NCI-H524 (cell line): ENCODE data around the gene PPIG.
"Not testable (repeated sequence)": the region's sequence is repeated elsewhere in the genome, so short reads cannot be mapped to it uniquely, and the experiment has no call there.

Source experiments
- DNase-seq, 2 experiments: peaks; one replicate each; lab custom pipeline; 2025; lab: John Stamatoyannopoulos, UW

PPIG gene

DNA sequence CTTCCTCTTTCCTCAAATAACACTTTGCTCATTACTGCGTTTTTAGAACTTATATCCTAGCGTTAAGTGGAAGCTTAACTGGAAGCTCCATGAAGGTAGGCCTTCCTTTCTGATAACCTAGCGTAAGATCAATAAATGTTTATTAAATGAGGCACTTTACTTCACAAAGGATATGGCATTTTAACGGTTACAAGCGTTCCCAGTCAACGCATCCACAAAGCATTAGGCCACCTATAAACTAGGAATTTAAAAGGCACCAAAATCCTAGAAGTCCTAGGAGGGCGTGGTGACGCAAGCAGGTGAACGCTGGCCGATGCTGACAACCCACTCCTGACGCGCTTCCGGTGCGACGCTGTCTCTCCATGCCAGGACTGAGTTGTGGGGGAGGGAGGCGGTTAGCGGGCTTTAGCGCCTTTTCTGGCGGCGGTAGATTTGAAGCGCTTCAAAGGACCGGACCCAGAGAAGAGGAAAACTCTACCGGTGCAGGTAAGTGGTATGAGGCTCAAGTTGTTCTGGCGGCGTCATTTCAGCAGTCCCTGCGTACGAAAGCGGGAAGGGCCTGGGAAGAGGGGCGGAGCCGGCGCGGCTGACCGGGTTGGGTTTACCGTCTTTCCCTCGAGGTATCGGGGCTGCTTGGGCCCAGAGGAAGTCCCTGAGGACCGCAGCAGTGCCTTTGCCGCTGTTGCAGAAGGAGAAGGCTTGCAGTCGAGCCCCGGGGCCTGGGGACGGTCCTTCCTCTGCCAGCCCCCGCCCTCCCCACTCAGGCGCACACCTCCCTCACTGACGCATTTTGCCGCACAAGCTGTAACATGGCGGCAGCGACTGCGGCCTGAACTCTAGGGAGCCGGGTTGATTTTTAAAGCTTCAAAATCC is at the start of gene PPIG:
TSS of gene PPIG (plus strand) at position 347 of the 873 bp plus-strand sequence. CDS start 19,691 bp downstream, outside the sequence.
- peak; percentile 68 to 85 for DNase-seq

DNA sequence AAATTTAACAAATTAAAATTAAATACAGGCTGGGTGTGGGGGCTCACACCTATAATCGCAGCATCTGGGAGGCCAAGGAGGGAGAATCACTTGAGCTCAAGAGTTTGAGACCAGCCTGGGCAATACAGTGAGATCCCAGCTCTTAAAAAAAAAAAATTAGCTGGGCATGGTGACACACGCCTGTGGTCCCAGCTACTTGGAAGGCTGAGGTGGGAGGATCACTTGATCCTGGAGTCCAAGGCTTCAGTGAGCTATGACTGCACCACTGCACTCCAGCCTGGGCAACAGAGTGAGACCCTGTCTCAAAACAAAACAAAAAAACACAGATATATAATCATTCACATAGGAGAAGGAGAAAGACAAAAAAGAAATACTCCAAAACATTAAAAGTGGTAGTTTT is 44.7 kb upstream of the PPIG start:
- DNase-seq: not testable (repeated sequence)

DNA sequence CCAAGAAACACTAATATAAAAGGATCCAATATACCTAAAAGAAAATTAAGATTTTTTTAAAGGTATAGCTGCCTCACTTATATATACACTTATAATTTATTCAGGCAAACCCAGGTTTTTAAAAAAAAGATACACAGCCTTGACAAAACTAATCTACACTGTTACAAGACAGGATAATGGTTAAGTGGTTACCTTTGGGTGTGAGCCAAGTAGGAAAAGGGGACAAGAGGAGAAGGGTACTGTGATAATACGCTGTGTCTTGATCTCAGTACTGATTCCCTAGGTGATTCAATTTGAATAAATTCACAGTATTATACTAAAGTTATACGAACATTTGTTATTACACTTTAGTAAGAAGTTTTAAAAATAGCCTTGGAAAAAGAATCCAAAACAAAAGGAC is 44.0 kb upstream of the PPIG start:
- no peak for DNase-seq

DNA sequence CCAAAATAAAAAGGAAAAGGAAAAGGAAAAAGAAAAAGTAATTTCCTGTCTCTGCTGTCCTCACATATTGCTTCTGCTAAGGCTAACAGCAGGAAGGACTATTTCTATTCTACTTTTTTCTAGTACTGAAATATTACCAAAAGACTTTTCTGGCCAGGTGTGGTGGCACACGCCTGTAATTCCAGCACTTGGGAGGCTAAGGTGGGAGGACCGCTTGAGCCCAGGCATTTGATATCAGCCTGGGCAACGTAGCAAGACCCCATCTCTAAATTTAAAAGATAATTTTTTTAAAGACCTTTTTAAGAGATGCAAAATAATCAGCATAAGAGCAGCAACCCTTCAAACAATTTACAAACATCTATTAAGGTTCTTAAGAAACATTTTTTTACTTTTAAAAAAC is 41.7 kb upstream of the PPIG start:
- DNase-seq: no peak

DNA sequence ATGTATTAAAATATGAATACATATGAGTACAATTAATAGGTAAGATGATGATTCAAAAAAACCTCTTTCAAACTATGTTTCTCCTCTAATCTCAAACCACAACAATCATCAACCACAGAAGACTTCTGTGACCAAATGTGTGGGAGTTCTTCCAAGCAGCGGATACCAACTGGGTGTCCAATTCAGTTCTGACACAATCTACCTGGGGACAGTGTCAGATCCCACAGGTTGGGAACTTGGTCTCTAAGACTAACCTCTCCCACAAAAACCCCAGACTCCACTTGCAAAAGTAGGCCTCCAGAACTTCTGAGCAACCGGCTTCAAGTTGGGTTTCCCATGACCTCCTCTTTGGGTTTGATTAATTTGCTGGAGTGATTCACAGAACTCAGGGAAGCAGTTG is 37.4 kb upstream of the PPIG start:
- no peak for DNase-seq

DNA sequence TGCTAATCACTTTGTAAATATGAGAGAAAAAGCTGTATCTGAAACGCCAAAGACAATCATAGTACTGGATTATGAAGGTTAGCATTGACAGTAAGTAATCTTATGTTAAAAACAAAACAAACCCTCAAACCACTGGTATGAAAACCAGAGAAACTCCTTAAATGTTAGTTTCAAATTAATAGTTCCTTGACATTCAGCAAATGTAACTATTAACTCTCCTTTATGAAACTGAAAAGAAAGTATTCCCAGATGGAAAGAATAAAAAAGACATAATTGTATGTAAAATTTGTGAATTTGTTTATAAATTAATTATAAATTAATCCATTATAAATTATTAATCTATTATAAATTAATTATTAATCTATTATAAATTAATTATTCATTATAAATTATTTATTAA is 22.8 kb upstream of the PPIG start:
- DNase-seq: no peak

DNA sequence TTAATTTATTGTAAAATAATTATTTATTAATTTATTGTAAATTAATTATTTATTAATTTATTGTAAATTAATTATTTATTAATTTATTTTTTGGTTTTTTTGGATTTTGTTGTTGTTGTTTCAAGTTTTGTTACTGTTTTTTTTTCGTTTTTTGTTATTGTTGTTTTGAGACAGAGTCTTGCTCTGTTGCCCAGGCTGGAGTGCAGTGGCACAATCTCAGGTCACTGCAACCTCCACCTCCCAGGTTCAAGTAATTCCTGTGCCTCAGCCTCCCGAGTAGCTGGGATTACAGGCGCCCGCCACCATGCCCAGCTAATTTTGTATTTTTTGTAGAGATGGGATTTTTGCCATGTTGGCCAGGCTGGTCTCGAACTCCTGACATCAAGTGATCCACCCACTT is 22.1 kb upstream of the PPIG start:
- not testable (repeated sequence) for DNase-seq

DNA sequence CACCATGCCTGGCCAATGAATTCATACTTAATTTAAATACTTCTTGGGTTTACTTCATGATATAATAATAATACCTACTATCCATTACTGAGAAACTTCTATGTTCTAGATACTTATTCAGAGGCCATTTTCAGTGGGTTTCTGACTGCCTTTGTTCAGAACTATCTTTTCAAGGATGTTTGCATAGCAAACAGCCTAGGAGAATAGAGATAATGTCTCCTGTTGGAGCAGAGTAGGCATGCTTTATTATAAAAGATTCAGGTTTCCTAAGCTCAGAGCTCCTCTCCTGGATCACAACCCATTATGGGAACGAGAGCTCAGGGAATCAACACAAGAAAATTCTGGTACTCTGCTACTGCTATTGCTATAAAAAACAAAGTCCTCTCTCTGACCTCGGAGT is 21.6 kb upstream of the PPIG start:
- DNase-seq: no peak

DNA sequence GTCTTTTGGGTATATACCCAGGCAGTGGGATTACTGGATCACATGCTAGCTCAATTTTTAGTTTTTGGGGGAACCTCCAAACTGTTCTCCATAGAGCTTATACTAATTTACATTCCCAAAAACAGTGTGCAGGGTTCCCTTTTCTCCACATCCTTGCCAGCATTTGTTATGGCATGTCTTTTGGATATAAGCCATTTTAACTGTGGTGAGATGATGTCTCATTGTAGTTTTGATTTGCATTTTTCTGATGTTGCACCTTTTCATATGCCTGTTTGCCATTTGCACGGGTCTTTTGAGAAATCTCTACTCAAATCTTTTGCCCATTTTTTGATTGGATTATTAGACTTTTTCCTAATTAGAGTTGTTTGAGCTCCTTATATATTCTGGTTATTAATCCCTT is 18.5 kb upstream of the PPIG start:
- no peak for DNase-seq

DNA sequence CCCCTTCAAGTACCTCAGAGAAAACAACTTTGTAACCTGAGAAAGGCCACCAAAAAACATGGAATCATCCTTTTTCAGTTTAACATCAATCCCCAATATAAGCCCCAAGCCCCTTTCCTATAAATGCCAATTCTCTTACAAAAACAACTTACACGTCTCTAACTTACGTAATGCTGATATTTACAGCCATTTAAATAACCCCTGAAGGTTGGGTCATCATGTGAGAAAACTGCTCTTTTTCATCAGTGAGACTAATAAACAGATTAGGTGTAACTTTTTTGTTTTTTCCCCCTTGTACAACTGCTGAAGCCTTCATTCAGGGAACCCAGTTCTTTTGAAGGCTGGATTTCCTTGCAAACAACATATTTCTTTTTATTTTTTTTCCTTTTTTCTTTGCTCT is 14.2 kb upstream of the PPIG start:
- DNase-seq: no peak

DNA sequence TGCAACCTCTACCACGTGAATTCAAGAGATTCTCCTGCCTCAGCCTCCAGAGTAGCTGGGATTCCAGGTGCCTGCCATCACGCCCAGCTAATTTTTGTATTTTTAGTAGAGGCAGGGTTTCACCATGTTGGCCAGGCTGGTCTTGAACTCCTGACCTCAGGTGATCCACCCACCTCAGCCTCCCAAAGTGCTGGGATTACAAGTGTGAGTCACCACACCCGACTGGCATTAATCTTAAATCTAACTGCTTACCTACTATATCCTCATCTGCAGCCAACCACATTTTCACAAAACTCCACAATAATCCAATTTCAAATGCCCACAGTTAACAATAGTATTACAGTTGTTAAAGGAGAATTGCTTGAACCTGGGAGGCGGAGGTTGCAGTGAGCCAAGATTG is 13.4 kb upstream of the PPIG start:
- DNase-seq: not testable (repeated sequence)

DNA sequence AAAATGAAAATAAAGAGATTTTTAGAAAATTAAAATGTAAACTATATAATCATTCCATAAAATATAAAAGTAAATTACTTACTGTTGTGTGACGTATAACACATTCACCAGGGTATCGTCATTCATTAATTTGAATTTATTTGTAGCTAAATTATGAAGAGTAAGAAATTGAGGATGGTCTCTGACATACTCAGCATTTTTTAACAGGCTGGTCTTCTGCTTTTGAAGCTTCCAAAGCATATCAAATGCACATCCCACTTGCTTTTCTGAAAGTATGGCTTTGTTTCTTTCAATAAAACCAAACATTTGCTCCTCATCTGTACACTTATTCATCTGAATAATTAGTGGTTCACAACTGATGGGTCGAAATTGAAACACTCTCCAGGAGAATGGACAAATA is 12.6 kb upstream of the PPIG start:
- no peak for DNase-seq

DNA sequence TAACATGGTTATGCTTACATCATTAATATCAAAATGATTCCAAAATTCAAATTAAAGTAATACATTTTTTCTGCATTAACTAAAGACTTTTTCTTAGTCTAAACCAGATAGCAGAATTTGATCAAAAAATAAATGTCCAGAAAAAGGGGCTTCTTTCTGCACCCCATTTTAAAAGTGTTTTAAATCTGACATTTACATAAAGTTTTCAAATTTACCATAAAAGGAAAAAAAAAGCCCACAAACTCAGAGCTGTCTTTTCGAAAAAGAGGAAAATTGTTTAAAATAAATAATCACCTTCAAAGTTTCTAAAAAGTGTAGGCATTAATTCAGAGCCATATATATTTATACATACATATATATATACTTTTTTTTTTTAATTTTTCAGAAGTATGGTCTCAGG is 12.0 kb upstream of the PPIG start:
- no peak for DNase-seq

DNA sequence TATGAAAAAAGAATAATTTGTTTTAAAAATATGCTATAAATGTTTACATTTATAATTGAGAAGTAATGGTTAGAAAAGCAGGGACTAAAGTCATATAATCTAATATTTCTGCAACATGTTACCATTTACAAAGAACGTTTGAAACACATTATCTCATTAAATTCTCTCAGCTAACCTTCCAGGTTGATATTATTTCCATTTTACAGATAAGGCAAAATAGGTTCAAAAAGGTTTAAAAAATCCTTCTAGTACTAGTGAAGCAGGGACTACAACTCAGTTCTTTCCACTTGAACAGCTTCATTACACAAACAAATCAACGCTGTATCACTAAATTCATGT is 11.4 kb upstream of the PPIG start:
- no peak for DNase-seq

DNA sequence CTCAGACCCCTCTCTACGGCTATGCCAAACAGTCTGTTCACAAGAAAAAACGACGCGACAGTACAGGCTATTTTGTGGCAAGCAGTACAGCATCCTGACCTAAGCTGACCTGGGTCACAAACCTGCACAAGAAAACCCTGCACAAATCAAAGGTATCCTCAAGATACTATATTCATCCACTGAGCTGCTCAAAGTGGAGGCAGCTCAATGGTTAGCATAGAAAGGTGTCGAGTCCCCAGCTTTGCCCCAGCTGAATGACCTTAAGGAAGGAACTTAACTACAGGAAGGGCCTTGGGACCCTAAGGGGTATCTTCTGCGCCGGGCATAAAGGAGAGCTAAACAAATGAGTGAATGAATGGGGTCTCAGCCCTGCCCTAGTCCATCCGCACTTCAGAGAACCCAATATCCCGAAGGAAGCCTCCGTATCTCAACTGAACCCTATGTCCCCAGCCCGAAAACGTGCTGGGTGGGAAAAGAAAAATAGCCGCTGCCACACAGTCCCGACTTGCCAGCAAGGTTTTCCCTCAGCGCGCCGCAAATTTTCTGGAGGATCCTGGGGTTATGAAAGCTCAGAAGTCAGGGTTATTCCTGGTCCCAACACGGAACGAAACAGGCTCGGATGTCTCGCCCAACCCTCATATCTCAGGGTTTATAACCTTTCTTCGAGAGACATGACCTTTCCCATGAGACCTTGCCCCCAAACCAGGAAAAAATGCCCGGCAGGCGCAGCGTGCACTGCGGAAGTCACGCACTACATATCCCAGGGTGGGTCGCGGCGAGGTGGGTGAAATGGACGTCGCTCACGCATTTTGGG is 10.8 kb upstream of the PPIG start, which contains the start of gene FASTKD1:
TSS of gene FASTKD1 (minus strand) at position 706 of the 814 bp plus-strand sequence. CDS start 1,836 bp downstream, outside the sequence.
- peak; percentile 90 to 97 for DNase-seq

DNA sequence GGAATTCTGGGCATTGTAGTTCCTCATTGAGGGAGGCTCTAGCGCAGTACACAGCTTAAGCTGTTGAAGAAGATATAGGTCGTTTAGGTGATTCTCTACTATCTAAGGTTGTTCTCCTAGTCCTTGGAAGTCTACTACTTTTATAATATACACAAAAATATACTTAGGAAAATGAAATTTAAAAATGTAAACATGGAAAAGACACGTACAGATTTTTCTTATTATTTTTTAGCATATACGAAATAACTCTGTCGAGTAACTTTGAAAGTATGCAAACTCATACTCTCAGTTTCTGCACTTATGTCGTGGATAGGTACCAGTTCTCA is 10.2 kb upstream of the PPIG start:
- DNase-seq: no peak

DNA sequence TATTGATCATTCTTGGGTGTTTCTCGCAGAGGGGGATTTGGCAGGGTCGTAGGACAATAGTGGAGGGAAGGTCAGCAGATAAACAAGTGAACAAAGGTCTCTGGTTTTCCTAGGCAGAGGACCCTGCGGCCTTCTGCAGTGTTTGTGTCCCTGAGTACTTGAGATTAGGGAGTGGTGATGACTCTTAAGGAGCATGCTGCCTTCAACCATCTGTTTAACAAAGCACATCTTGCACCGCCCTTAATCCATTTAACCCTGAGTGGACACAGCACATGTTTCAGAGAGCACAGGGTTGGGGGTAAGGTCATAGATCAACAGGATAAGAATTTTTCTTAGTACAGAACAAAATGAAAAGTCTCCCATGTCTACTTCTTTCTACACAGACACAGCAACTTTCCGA is 9.6 kb upstream of the PPIG start:
- not testable (repeated sequence) for DNase-seq

DNA sequence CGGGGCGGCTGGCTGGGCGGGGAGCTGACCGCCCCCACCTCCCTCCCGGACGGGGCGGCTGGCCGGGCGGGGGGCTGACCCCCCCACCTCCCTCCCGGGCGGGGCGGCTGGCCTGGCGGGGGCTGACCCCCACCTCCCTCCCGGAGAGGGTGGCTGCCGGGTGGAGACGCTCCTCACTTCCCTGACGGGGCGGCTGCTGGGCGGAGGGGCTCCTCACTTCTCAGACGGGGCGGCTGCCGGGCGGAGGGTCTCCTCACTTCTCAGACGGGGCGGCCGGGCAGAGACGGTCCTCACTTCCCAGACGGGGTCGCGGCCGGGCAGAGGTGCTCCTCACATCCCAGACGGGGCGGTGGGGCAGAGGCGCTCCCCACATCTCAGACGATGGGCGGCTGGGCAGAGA is 8.9 kb upstream of the PPIG start:
- DNase-seq: not testable (repeated sequence)

DNA sequence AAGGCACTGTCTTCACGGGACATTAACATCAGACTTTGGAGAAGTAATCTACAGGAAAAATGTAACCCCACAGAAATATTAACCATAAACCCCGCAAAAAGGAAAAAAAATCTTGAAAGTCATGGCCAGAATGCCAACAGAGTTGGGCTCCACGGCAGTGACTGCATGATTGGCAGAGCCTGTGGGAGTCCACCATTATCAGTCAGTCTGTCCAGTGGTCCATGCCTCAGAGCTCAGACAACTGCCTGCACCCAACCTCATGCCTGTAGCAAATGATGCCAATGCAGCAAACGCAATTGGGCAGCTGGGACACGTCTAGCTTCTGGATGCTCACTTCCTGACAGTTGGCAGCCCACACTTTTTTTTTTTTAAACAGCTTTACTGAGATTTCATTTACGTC is 5.1 kb upstream of the PPIG start:
- no peak for DNase-seq

DNA sequence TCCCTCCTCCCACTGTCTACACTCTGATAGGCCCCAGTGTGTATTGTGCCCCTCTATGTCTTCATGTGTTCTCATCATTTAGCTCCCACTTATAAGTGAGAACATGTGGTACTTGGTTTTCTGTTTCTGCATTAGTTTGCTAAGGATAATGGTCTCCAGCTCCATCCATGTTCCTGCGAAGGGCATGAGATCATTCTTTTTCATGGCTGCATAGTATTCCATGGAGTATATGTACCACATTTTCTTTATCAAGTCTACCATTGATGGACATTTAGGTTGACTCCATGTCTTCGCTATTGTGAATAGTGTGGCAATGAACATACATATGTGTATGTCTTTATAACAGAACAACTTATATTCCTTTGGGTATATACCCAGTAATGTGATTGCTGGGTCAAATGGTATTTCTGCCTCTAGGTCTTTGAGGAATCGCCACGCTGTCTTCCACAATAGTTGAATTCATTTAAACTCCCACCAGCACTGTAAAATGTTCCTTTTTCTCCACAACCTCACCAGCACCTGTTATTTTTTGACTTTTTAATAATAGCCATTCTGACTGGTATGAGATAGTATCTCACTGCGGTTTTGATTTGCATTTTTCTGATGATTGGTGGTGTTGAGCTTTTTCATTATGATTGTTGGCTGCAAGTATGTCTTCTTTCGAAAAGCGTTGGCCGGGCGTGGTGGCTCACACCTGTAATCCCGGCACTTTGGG is 1.4 kb upstream of the PPIG start:
- DNase-seq: not testable (repeated sequence)

DNA sequence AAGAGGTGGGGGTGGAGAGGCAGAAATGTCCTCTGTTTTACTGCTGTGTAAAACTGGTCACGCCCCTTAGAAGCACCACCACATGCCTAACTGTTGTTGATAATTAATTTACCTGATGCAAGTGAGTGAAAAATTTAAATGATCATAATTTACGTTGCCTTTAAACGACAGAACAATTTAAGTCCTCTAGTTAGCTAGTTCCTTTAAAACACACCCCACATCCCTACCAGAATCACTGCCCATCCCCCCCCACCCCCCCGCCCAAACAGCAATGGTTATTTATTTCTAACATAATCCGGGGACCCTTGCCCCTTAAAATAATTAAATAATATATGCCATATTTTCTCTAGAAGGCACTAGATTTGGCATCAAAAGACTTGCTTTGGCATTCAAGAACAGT is 633 bp upstream of the PPIG start:
- DNase-seq: no peak

DNA sequence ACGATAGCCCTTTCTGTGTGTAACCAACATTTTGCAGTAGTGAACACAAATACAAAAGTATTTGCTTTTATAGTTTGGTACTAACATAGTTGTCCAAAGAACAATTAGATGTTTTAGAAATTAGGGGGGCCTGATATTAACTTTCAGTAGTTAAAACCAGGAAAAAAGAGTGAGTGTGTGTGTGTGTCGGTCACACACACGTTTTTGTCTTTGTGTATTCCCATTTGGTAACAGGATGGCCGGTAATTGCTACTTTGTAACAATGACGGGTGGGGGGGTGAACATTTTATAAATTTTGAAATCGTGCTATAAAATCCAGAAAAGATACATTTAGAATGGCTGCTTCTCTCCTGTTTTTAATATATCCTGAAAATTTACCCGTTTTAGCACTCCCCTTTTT is 1.5 kb downstream of the PPIG start:
- no peak for DNase-seq

DNA sequence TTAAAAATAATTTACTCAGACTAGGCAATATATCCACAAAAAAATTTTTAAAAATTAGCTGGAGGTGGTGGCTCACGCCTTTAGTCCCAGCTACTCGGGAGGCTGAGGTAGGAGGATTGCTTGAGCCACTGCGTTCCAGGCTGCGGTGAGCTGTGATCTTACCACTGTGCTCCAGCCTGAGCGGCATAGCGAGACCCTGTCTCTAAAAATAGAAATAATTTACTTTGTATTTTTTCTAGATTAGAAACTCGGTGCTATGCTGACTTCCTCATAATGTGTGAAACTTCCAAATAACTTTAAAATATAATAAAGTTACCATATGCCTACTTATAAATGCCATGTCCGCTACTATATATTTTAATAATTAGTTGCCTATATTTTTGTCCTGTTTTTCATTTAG is 6.7 kb downstream of the PPIG start:
- DNase-seq: no peak
